GM18499 (cell line): ENCODE measurements around the gene AVL9.
"Not testable (repeated sequence)": the region's sequence is repeated elsewhere in the genome, so short reads cannot be mapped to it uniquely, and the experiment has no call there.

Source experiments
- ATAC-seq: cut with Tn5 transposase; IDR thresholded peaks from one replicate; pipeline ENCODE4 v1.9.1; 2021; ENCODE audit warnings: moderate number of reproducible peaks; ENCODE audit not compliant: insufficient read depth, unreplicated experiment

AVL9 gene

GRCh38 chr7:32583791-32584190 lies 88.5 kb downstream of the AVL9 start:
- no peak for ATAC-seq

- ATAC-seq: no peak
Observed at GRCh38 chr7:32586291-32587221, 91.3 kb downstream of the AVL9 start.

- ATAC-seq: no peak
Observed at GRCh38 chr7:32587411-32587948, 92.2 kb downstream of the AVL9 start.

GRCh38 chr7:32588657-32589056 lies 93.4 kb downstream of the AVL9 start:
- peak; percentile 84 for ATAC-seq

GRCh38 chr7:32591938-32592337 lies 96.6 kb downstream of the AVL9 start:
- no peak for ATAC-seq

GRCh38 chr7:32592701-32593100 lies 97.4 kb downstream of the AVL9 start:
- no peak for ATAC-seq

GRCh38 chr7:32594965-32595490 lies 99.7 kb downstream of the AVL9 start:
- ATAC-seq: no peak

- not testable (repeated sequence) for ATAC-seq
Observed at GRCh38 chr7:32601196-32601595, 105.9 kb downstream of the AVL9 start.

GRCh38 chr7:32602470-32602869 lies 107.2 kb downstream of the AVL9 start:
- no peak for ATAC-seq

- ATAC-seq: not testable (repeated sequence)
Observed at GRCh38 chr7:32603492-32603891, 108.2 kb downstream of the AVL9 start.

GRCh38 chr7:32604047-32604446 lies 108.8 kb downstream of the AVL9 start:
- ATAC-seq: not testable (repeated sequence)

GRCh38 chr7:32605032-32605431 lies 109.7 kb downstream of the AVL9 start:
- no peak for ATAC-seq

GRCh38 chr7:32609463-32609862 lies 114.2 kb downstream of the AVL9 start:
- ATAC-seq: no peak

- ATAC-seq: no peak
Observed at GRCh38 chr7:32611201-32612099, 116.2 kb downstream of the AVL9 start.

GRCh38 chr7:32616625-32617024 lies 121.3 kb downstream of the AVL9 start:
- ATAC-seq: no peak

GRCh38 chr7:32618470-32618869 lies 123.2 kb downstream of the AVL9 start:
- no peak for ATAC-seq

GRCh38 chr7:32618987-32619386 lies 123.7 kb downstream of the AVL9 start:
- ATAC-seq: no peak

GRCh38 chr7:32619416-32619815 lies 124.1 kb downstream of the AVL9 start:
- ATAC-seq: not testable (repeated sequence)

- no peak for ATAC-seq
Observed at GRCh38 chr7:32631021-32631420, 135.7 kb downstream of the AVL9 start.
